Activated T-cell treated with anti-CD3 and anti-CD28 coated beads, Interleukin-2, amount 50 U/mL, for 1 hour (primary cell): ENCODE data around the gene REXO5.

ENCODE experiments used
- DNase-seq: peaks from one replicate; pipeline ENCODE4 v3.0.0-alpha.2; 2020

Gene REXO5

GRCh38 chr16:20875355-20875650 is 69.0 kb downstream of the REXO5 start:
- no peak for DNase-seq

- DNase-seq: no peak
These were observed 72.4 kb downstream of the REXO5 start for GRCh38 chr16:20878682-20879147.

- no peak for DNase-seq
These were observed 73.1 kb downstream of the REXO5 start for GRCh38 chr16:20879175-20880040.

- DNase-seq: no peak
These were observed 74.7 kb downstream of the REXO5 start for GRCh38 chr16:20880867-20881502.

GRCh38 chr16:20881503-20881878 is 75.2 kb downstream of the REXO5 start:
- no peak for DNase-seq

GRCh38 chr16:20883554-20884239 is 77.4 kb downstream of the REXO5 start:
- no peak for DNase-seq

GRCh38 chr16:20884240-20884556 is 77.9 kb downstream of the REXO5 start:
- no peak for DNase-seq

GRCh38 chr16:20886320-20886719 is 80.0 kb downstream of the REXO5 start:
- no peak for DNase-seq

GRCh38 chr16:20887207-20887606 is 80.9 kb downstream of the REXO5 start:
- no peak for DNase-seq

- DNase-seq: no peak
These were observed 83.4 kb downstream of the REXO5 start for GRCh38 chr16:20889625-20890275.

GRCh38 chr16:20894388-20894787 is 88.1 kb downstream of the REXO5 start:
- DNase-seq: no peak

- no peak for DNase-seq
These were observed 91.0 kb downstream of the REXO5 start for GRCh38 chr16:20897253-20897897.

GRCh38 chr16:20897922-20898321 is 91.6 kb downstream of the REXO5 start:
- no peak for DNase-seq

GRCh38 chr16:20899071-20899470 is 92.7 kb downstream of the REXO5 start:
- DNase-seq: no peak
